ENCODE measurements around the gene B3GAT1.

DNA sequence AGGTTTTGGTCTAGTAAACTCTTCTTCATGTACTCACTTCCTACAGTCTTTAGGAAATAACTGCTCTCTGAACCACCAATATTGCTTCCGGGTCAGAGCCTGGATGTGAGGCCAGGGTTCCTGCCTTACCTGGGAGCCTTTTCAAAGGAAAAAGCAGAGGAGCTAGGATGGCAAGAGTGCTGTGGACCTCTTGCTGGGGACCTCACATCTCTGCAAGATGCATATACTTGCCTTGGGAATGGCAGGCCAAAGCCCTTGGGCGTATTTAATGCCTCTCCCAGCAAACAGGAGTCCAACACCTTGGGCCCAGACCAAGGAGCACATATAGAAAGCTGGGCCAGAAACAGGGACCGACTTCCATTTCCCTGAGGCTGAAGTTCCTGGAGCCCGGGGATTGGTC lies 75.0 kb downstream of the B3GAT1 start:
- TF ChIP-seq SUZ12 (IDR thresholded peaks at IDR 0.05; ENCODE audit: low read depth, low read length) (no peak), ZNF598 (CRISPR knock-in tag; IDR thresholded peaks at IDR 0.05; ENCODE audit: borderline replicate concordance) (no peak), ZNF121 (CRISPR knock-in tag; IDR thresholded peaks at IDR 0.05) (no peak)
- TF ChIP-seq, protein P1, sequence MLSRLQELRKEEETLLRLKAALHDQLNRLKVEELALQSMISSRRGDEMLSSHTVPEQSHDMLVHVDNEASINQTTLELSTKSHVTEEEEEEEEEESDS (CRISPR knock-in tag; IDR thresholded peaks at IDR 0.05; ENCODE audit: borderline replicate concordance), result no peak
